ENCODE data around the gene IGFL1.
"Not testable (repeated sequence)": the region's sequence is repeated elsewhere in the genome, so short reads cannot be mapped to it uniquely, and the experiment has no call there.

Gene IGFL1

DNA sequence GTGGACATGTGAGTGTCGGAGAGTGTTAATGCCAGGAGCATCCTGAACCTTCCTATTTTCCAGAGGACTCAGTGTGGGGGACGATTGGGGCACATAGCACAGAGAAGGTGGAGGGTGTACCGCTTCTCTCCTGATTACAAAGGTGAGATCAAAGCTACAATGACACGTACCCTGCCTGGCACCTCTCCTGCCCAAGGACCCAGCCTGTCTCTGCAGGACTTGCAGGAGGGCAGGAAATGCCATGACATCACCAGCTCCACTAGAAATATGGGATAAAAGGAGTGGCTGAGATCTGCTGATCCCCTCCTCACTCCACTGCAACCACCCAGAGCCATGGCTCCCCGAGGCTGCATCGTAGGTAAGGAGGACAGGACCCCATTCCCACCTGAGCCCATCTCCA lies at the start of gene IGFL1:
Gene IGFL1, plus strand, starts transcription at position 301 of the 400 bp plus-strand sequence. Its CDS starts 33 bp downstream, at position 334.
- DNase-seq (ENCODE audit: low read depth, low spot score), result no peak

DNA sequence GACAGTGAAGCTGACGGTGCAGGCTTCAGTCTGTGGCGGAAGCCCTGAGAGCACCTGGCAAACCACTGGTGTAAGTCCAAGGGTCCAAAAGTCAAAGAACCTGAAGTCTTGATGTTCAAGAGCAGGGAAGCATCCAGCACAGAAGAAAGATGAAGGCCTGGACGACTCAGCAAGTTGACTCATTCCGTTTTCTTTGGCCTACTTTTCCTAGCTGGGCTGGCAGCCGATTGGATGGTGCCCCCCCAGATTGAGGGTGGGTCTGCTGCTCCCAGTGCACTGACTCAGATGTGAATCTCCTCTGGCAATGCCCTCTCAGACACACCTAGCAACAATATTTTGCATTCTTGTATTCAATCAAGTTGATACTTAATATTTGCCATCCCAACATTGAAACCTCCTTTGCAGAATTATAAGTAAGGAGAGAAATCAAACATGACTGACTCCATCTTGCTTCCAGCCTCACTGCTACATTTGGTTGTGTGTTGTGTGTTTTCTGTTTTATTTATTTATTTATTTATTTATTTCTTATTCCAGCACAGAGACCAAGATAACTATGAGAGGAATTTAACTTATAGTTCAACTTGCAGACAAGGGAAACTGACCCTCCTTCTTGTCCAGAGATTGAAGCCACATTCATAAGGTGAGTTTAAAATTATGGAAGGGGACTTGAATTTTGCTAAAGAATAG lies 48.7 kb upstream of the IGFL1 start:
- DNase-seq (ENCODE audit: low read depth, low spot score), result no peak

DNA sequence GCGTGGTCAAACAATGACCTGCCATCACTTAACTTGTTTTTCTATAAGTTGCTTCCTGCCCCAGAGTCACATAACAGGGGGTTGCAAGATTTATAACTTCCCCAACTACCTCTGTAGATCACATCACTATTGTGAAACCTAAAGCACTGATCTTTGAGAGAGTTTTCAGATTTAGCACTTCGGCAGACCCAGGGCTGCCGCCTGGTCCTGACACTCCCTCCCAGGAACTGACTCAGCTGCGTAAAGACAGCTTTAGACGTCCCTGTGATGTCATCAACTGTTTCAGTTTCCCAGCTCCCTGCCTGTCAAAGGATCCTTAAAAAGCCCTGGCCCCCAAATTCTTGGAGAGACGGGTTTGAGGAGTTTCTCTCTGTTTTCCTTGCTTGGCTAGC lies 48.2 kb upstream of the IGFL1 start:
- no peak for DNase-seq (ENCODE audit: low read depth, low spot score)

DNA sequence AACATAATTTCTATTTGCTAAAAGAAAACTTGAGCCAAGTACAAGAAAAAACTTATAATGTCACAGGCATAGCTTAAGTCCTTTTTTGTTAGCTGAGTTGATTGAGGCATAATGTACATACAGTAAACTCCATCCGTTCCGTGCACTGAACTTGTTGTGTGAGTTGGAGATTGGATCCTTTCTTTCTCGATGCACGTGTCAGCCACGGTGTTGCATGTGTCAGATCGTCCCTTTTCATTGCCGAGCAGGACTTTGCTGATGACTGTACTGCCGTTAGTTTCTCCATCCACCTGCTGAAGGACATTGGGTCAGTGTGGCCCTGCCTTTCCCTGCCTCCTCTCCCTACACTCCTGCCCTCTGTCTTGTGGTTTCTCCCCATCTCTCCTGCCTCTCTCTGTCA lies 47.1 kb upstream of the IGFL1 start:
- no peak for DNase-seq (ENCODE audit: low read depth, low spot score)

DNA sequence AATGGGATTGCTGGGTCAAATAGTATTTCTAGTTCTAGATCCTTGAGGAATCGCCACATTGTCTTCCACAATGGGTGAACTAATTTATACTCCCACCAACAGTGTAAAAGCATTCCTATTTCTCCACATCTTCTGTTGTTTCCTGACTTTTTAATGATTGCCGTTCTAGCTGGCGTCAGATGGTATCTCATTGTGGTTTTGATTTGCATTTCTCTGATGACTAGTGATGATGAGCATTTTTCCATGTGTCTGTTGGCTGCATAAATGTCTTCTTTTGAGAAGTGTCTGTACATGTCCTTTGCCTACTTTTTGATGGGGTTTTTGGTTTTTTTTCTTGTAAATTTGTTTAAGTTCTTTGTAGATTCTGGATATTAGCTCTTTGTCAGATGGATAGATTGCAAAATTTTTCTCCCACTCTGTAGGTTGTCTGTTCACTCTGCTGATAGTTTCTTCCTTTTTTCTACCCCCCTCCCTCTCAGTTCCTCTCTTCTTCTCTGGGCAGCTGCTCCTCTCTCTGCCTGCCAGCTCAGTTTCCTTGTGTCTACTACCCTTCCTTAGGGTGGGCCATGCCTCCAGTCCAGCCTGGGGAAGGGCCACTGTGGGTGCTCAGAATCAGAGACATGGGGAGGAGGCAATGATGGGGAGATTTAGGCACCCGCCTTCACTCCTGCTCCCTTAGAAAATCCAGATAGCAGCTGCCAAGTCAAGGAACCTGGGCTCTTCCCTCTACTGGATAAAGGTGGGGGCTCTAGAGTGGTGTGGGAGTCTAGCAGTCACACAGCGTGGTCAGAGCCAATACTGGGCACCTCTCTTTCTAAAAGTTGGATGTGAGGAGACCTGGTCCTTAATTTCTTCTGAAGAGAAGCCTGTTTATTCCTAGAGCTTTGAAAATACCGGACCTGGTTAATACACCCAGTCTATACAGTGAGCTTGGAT lies 44.5 kb upstream of the IGFL1 start:
- not testable (repeated sequence) for DNase-seq (ENCODE audit: low read depth, low spot score)

DNA sequence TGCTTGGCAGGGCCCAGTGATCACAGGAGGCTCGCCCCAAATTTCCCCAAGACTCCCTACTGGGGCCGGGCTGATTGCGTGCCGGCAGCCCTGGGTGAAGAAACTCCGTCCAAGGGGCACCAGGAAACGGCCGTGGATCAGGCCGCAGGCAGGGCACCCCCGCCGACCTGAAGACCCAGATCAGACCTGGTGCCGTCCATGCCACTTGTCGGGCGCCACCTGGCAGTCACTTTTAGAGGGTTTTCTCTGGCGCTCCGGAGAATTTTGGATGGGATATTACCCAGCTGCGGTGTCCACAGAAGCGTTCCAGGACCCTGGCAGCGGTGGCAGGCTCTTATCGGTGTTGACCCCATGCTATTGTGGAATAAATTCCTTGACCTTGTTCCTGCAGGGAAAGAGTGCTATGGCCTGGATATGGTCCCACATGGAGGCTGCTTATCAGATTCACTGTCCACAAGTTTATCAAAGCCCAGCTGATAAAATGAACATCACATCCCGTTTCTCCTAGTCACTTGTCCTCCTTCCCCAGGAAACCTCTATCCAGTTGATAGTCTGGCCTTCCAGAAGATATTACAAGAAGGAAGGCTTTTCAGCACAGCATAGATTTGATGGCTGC lies 43.3 kb upstream of the IGFL1 start:
- no peak for DNase-seq (ENCODE audit: low read depth, low spot score)

DNA sequence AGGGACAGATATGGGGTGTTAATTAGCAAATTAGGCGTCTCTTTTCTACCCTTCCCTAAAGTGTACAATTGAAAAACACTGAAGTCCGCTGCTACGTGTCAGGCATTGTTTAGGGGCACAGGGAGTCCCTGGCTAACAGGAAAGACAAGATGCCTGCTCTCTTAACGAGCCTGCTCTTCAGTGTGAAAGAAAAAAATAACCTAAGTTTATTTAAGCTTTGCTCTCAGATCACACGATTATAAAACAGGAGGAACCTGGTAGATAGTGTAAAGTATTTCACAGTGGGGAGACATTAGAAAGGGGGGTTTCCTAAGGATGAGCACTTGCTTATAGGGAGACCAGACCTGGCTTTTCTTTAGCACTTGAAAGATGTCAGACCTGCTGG lies 42.8 kb upstream of the IGFL1 start:
- DNase-seq (ENCODE audit: low read depth, low spot score), result no peak

DNA sequence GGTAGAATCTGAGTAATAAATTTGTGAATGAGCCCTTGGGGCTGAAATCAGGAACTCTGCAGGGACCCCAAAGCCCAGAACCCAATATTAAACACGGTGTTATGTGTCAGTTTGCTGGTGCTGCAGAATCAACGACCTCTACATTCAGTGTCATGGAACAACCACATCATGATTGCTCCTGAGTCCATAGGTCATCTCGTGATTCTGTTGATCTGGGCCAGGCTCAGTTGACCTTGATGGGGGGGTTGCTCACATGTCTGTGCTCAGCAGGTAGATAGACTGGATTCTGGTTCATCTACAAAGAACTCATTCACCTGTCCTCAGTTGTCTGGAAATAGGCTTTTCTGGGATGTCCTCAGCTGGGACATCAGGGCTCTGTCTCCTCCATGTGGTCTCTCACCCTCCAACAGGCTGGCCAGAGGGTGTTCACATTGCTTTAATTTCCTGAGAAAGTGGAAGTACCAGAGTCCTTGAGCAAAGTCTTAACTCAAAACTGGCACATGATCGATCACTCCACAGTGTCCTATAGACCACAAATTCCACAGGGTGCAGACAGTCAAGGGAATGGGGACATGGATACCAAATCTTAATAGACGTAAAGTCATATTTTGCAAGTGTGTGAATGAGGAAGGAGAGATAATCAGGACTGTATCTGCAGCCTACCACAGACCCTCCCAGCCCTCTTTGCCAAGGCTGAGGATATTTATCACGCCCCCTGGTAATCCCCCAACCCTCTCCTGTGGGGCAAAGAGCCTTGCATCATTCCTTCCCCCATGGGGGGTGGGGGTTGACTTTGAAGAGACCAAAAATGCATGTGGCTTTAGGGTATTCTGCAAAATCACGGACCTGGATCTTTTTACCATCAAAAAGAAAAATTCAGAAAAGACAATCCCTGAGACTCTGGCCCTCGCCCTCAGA lies 39.3 kb upstream of the IGFL1 start:
- DNase-seq (ENCODE audit: low read depth, low spot score), result no peak

DNA sequence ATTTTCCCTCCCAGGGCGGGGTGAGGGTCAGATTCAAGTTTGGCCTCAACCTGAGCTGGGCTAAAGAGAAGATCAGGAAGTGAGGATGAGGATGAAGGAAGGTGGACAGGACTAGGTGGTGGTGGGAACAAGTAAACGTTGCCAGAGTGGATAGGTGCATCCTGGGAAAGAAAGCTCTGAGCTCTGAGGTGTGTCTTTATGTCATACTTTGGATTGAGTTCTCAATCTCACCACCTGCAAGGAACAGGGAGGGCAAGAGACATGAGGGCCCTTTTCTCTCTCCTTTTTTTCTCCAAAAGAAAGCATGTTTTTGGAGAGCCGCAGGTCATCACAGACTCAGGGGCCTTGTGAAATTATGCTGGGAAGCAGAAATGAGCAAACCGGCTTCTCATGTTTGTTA lies 38.2 kb upstream of the IGFL1 start:
- DNase-seq (ENCODE audit: low read depth, low spot score), result no peak

DNA sequence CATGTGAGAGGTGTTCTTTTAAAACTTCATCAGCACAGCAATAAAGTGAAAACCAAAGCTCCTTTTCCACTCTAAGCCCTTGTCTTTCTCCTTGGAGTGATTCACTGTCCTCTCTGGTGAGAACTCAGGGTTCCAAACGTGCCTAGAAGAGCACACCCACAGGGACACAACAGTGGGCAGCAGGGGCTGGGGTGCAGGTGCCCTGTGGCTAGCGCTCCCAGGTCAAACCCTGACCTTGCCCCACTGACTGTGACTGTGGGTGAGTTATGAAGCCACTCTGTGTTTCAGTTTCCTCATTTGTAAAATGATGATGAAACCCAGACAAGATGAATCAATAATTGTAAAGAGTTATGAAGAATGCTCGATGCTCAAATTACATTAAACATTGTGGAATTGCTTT lies 37.6 kb upstream of the IGFL1 start:
- DNase-seq (ENCODE audit: low read depth, low spot score), result no peak

DNA sequence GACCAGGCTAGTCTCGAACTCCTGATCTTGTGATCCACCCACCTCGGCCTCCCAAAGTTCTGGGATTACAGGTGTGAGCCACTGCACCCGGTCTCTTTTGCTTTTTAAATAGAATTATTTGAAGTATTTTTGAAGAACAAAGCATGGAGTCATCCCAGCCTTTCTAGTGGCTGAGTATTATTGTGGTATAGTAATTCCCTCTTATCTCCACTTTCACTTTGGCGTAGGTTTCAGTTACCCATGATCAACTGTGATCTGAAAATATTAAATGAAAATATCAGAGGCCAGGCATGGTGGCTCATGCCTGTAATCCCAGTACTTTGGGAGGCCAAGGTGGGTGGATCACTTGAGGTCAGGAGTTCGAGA lies 36.9 kb upstream of the IGFL1 start:
- not testable (repeated sequence) for DNase-seq (ENCODE audit: low read depth, low spot score)

DNA sequence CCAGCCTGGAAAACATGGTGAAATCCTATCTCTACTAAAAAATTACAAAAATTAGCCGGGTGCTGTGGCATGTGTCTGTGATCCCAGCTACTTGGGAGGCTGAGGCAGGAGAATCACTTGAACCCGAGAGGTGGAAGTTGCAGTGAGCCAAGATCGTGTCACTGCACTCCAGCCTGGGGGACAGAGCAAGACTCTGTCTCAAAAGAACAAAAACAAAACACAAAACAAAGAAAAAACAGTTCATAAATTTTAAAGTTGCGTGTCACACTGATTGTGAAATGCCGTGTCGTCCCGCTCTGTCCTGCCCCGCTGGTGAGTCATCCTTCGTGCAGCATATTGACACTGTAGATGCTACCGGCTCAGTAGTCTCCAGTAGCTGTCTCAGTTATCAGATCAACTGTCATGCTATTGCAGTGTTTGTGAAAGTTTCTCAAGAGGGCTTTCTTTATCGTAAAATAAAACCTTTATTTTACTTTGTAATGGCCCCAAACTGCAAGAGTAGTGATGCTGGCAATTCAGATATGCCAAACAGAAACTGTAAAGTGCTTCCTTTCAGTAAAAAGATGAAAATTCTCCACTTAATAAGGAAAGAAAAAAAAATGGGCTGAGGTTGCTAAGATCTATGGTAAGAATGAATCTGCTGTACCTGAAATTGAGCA lies 36.4 kb upstream of the IGFL1 start:
- no peak for DNase-seq (ENCODE audit: low read depth, low spot score)

DNA sequence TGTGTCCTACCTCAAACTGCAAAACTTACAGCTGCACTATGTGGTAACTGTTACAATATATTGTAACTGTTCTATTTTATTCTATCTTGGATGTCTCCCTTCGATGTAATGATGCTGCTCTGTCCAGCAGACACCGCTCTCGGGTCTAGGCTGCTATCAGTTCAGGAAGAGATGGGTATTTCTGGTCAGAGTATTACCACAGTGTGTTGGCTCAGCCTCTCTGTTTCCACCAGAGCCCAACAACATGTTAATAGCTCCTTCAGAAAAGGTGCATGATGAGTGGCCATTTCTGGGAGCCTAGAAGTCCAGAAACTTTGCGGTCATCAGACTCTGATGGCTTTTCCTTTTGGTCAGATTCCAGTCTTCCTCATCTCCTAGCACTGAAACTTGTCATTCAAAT lies 35.9 kb upstream of the IGFL1 start:
- DNase-seq (ENCODE audit: low read depth, low spot score), result no peak

DNA sequence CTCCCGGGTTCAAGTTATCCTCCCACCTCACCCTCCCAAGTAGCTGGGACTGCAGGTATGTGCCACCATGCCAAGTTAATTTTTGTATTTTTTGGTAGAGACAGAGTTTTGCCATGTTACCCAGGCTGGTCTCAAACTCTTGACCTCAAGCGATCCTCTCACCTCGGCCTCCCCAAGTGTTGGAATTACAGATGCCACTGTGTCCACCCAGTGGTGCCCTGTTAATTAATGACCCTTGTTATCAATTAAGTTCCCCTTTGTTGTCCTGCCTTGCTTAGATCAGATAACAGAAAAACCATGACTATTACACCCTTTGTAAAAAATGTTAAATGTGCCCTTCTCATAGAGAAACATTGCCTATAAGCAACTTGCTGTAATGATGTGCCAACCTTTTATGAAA lies 34.4 kb upstream of the IGFL1 start:
- DNase-seq (ENCODE audit: low read depth, low spot score), result no peak

DNA sequence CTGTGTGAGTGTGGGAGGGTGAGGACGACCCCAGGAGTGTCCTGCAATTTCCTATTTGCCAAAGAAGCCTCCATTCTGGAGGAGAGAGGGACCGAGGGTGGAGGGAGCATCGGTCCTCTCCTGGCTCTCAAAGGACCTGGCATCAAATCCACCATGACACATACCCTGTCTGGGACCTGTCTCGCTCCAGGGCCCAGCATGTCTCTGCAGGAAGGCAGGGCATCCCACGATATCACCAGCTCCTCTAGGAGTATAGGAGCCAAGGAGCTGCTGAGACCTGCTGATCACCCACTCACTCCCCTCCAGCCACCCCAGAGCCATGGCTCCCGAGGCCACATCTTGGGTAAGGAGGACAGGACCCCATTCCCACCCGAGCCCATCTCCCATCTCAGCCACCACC lies 33.6 kb upstream of the IGFL1 start:
- not testable (repeated sequence) for DNase-seq (ENCODE audit: low read depth, low spot score)

DNA sequence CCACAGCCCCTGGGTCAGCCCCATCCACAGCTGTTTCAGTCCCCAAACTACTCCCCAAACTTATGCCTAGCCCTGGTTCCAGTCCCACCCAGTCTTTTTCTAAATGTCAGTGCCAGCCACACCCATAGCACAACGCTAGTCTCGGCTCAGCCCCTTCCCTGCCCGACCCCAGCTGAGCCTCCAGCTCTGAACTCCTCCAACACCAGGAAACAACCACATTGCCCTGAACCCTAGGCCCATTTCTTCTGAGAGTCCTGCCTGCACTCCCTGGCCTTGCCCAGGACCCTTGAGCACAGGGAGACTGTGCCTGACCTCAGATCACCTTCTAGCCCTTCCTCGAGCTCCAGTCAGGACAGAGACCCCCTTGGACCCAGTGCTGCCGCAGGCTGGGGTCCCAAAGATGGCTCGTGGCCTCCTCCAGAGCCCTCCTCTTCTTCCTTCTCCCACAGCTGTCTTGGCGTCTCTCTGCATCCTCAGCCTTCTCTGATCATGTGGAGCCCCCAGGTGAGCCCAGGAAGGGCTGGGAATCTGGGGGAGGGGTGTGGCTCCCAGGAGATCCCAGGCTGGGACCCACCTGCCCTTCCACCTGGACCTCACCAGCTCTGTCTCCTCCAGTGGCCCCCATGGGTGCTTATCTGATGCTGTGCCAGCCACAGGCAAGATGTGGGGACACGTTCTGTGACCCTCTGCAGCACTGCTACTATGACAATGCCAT lies 33.0 kb upstream of the IGFL1 start:
- DNase-seq (ENCODE audit: low read depth, low spot score), result no peak

DNA sequence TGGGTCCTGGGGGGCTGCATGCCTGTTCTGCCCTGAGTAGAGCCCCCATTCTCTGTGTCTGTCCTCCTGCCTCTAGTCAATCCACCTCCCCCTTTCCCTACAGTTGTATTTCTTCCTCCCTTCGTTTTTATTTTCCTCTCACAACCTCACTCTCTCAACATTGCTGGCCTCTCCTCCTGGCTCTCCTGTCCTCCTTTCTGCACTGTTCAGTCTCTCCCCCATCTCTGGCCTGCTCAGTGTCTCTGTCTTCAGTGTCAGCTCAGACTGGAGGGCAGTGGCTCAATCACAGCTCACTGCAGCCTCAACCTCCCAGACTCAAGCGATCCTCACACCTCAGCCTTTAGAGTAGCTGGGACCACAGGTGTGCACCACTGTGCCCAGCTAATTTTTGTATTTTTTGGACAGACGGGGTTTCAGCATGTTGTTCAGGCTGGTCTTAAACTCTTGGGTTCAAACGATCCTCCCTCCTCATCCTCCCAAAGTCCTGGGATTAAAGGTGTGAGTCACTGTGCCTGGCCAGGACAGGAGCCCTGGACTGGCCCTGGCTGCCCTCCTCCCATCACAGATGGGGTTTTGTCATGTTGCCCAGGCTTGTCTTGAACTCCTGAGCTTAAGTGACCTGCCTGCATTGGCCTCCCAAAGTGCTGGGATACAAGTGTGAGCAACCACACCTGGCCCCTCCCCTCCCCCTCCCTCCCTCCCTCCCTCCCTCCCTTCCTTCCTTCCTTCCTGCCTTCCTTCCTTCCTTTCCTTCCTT lies 32.0 kb upstream of the IGFL1 start:
- DNase-seq (ENCODE audit: low read depth, low spot score), result no peak

DNA sequence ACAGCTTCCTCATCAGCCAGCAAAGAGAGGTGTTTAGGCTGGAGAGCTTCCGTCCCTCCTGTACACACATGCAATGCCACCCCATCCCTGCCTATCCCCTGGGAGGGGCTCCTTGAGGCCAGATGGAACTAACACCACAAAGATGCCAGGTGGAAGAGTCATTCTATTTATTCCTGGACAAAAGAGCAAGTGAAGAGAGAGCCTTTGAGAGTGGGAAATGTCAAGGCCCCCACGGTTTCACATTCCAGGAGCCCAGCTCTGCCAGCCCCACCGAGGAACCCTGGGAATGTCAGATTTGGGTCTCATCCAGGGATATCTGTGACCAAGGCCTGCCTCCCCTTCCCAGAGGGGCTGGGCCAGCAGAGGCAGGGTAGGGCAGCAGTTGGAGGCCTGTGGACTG lies 30.8 kb upstream of the IGFL1 start:
- DNase-seq (ENCODE audit: low read depth, low spot score), result no peak

DNA sequence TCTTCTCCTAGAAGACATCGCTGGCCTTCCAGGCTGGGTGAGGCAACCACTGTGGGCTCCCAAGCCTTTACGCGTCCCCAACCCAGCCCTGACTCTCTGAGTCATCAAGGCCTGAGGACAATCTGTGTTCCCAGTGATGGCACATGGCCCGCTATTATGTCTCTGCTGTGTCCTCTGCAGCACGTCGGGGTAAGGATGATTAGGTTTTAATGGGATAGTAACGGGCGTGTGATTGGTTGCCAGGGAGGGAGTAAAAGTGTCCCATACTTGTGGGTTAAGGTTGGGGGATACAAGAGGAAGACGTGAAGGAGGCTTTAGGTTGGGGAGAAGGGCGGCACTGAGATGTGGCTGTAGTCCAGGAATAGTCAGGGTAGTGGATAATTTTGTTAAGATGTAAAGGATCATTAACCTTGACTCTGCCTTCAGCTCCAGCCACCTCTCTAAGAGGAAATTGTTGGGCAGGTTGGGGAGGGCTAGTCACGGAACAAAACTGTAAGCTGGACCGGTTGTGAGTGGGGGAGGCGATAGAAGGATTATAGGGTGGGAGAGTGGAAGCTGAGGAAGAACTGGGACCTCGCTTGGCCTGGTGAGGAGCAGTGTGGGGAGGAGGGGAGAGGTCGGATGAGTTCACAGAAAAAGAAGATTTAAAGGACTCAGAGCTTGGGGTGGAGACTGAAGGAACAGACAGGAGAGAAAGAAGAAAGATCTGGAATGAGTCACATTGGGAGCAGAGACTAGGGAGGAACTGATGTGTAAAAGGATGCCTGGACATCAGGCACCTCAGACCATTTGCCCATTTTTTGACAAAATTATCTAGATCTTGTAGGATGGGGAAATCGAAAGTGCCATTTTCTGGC lies 27.9 kb upstream of the IGFL1 start:
- DNase-seq (ENCODE audit: low read depth, low spot score), result no peak

Measured in smooth muscle cell of the brain vasculature (primary cell).